Suppressor macrophage (primary cell): ENCODE measurements around the gene RFX2.
"Not testable (repeated sequence)": the region's sequence is repeated elsewhere in the genome, so short reads cannot be mapped to it uniquely, and the experiment has no call there.

Experiments used
- DNase-seq, 4 experiments: peaks; one replicate each; pipeline ENCODE4 v3.0.0-alpha.2; 2020 to 2022

The RFX2 gene

GRCh38 chr19:6038634-6039405 lies 71.5 kb downstream of the RFX2 start:
- DNase-seq, result no peak

- DNase-seq, result no peak
These were observed 75.3 kb downstream of the RFX2 start for GRCh38 chr19:6035026-6035425.

GRCh38 chr19:6034512-6034911 lies 75.8 kb downstream of the RFX2 start:
- no peak for DNase-seq

- no peak for DNase-seq
These were observed 76.5 kb downstream of the RFX2 start for GRCh38 chr19:6033744-6034264.

GRCh38 chr19:6032827-6033226 lies 77.5 kb downstream of the RFX2 start:
- no peak for DNase-seq

- no peak for DNase-seq
These were observed 77.9 kb downstream of the RFX2 start for GRCh38 chr19:6032381-6032780.

GRCh38 chr19:6030214-6030507 lies 80.1 kb downstream of the RFX2 start:
- peak; percentile 9 to 52 (median 36) for DNase-seq

- no peak for DNase-seq
These were observed 83.7 kb downstream of the RFX2 start for GRCh38 chr19:6026390-6027227.

- DNase-seq, result not testable (repeated sequence)
These were observed 85.5 kb downstream of the RFX2 start for GRCh38 chr19:6024756-6025155.

GRCh38 chr19:6023936-6024335 lies 86.4 kb downstream of the RFX2 start:
- no peak for DNase-seq

GRCh38 chr19:6023085-6023682 lies 87.1 kb downstream of the RFX2 start:
- no peak for DNase-seq

- DNase-seq, result no peak
These were observed 87.7 kb downstream of the RFX2 start for GRCh38 chr19:6022570-6023064.

GRCh38 chr19:6021878-6022569 lies 88.3 kb downstream of the RFX2 start:
- peak; percentile 75 to 89 (median 81) for DNase-seq

- no peak for DNase-seq
These were observed 89.1 kb downstream of the RFX2 start for GRCh38 chr19:6020972-6021805.

GRCh38 chr19:6020166-6020882 lies 90.0 kb downstream of the RFX2 start:
- DNase-seq, result no peak

- DNase-seq, result no peak
These were observed 91.5 kb downstream of the RFX2 start for GRCh38 chr19:6018786-6019185.

- no peak for DNase-seq
These were observed 92.7 kb downstream of the RFX2 start for GRCh38 chr19:6017576-6017975.

GRCh38 chr19:6015841-6016545 lies 94.3 kb downstream of the RFX2 start:
- DNase-seq, result no peak

GRCh38 chr19:6014551-6015135 lies 95.7 kb downstream of the RFX2 start:
- no peak for DNase-seq
